ENCODE measurements around the gene ADAMTSL5. TPM values are rescaled to one million over a fixed set of nuclear protein-coding genes. Genes with fewer than 3 reads are reported as not detected.
A peak's percentile ranks its signal among the peaks of the same experiment; 100 is the strongest.
"Not testable (repeated sequence)": the region's sequence is repeated elsewhere in the genome, so short reads cannot be mapped to it uniquely, and the experiment has no call there.

Gene ADAMTSL5
- total RNA-seq, 1 donor from 2014 or later: not detected

- no peak for DNase-seq (ENCODE audit: low read depth in 2 of 2)
Measured at GRCh38 chr19:1481224-1481892, 31.5 kb downstream of the ADAMTSL5 start.

DNA sequence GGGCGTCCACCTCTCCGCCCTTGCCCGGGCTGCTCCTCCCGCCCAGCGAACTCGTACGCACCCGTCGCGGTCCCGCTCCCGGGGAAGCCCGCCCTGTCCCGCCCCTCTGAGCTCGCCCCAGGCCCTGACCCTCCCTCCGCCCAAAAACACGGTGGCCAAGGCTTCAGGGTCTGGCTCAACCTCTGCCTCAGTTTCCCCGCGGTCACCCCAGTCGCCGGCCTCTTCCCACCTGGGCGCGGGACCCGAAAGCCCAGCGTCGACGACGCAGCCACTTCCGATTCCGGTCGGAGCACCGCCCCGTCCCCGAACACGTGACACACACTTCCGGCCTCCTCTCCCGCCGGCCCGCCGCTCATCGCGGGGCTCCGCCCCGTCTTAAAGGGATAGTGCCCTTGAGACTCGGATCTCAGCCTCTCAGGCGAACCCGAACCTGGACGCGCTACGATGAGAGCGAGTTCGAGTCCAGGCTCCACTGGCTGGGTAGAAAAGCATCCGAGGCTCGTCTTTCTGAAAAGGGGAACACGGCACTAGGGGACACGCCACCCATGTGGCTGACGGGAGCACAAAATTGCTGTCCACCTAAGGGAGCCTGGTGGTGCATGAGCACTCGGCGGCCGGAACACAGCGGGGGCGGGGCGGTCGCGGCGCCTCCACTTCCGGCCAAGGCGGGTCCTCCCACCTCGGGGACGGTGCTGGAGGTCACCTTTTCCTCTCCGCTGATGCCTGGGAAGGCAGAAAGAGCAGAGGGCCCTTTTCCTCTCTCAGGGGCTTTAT is 33.7 kb downstream of the ADAMTSL5 start, which contains the start of gene C19orf25:
TSS of gene C19orf25 (minus strand) at position 282 of the 774 bp plus-strand sequence. CDS start 312 bp downstream, outside the sequence.
- peak; percentile 85 to 93 for DNase-seq (ENCODE audit: low read depth in 2 of 2)

DNA sequence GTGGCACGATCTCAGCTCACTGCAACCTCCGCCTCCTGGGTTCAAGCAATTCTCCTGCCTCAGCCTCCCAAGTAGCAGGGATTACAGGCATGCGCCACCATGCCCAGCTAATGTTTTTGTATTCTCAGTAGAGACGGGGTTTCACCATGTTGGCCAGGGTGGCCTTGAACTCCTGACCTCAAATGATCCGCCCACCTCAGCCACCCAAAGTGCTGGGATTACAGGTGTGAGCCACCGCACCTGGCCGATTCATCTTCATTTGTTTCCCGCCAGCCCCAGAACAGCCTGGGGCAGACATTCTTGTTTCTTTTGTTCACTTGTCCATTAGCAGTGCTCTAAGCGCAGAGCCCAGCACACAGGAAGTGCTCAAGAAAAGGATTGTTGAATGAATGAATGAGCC is 35.8 kb downstream of the ADAMTSL5 start:
- not testable (repeated sequence) for DNase-seq (ENCODE audit: low read depth in 2 of 2)

DNA sequence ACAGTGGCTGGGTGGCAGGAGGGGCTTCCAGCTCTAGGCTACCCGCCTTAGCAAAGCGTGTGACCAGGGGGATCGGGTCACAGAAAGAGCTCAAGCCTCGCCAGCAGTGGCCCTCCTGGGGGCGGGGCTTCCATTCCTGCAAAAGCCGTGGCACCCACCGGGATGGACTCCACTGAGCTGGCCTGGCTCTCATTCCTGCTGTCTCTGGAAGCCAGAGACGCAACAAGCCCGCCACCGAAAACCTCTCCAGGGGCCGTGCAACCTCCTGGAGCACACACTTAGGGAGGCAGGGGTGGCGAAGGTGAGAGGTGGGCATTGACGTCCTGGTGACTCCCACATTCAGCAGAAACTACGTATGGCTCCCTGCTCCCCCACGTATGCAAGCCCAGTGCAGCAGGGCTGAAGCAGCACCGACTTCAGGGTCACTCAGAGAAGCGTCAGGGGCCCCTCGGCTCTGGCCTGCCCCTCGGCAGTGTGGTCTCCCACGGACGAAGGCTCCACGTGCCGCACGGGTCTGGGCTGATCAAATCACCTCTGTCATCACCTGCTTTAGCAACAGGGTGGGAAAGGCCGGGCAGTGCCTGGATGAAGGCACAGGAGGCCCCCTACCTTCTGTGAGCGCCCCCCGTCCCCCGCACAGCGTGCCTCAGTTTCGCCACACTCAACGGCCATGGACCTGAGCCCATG is 36.9 kb downstream of the ADAMTSL5 start:
- no peak for DNase-seq (ENCODE audit: low read depth in 2 of 2)

DNA sequence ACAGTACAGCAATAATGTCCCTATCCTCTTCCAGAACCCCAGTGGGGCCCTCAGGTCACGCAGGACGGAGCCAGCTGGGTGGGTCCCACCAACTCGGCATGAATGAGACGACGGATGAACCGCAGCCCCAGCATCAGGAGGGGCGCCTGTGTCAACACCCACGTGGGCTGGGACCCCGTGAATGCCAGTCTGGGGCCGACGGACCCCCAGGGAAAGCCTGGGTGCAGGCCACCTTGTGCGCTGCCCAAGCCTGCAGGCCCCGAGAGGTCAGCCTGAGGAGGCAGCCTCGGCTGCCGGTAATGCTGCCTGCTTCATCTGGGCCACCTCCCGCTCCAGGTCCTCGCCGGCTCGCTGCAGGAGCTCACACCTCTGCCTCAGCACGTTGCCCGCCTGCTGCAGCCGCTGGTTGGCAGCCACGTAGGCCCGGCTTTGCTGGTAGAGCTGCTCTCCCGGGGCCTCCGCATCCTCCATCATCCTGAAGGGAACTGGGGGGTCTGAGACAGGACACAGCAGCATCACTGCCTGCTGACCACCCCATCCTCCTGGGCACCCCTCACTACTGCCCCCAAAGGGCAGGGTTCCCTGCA is 38.0 kb downstream of the ADAMTSL5 start:
- DNase-seq (ENCODE audit: low read depth in 2 of 2): no peak

GRCh38 chr19:1474011-1474764 is 38.6 kb downstream of the ADAMTSL5 start:
- no peak for DNase-seq (ENCODE audit: low read depth in 2 of 2)

- no peak for DNase-seq (ENCODE audit: low read depth in 2 of 2)
Measured at GRCh38 chr19:1473085-1473851, 39.6 kb downstream of the ADAMTSL5 start.

DNA sequence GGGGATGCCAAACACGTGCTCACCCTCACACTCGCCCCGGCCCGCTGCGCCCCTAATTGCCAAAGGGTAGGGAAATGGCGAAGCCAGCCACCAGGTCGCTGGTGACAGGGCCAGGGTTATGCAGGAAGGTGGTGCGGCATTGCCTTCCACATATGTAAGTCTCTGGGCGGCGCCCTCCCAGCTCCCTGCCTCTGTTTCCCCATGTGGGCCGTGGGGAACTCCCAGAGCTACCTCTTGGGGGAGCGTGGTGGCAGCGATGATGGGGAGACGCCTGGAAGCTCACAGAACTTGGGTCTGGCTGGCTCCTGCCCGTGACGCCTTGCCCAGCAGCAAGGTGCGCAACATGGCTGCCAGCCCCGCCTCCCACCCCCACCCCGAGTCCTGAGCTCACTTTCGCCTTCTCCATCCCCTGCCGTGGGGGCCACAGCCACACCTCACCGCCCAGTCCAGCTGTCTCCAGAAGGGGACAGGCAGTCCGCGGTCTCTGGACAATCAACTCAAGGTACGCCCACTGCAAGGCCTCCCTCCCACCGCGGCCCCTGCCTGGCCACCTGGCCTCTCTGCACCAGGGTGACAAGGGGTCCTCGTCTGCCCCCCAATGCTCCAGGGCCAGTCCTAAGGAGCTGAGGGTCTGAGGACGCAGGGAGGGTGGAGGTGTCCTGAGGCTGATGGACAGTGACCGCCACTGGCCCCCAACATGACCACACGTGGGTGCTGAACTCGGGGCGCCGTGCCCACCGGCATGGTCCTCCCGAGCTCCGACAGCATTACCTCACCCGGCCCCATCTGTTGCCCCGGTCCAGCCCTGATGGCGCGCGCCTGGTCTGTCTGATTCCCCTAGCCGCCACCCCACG is 40.4 kb downstream of the ADAMTSL5 start:
- DNase-seq (ENCODE audit: low read depth in 2 of 2): no peak

- no peak for DNase-seq (ENCODE audit: low read depth in 2 of 2)
Measured at GRCh38 chr19:1471515-1472160, 41.2 kb downstream of the ADAMTSL5 start.

DNA sequence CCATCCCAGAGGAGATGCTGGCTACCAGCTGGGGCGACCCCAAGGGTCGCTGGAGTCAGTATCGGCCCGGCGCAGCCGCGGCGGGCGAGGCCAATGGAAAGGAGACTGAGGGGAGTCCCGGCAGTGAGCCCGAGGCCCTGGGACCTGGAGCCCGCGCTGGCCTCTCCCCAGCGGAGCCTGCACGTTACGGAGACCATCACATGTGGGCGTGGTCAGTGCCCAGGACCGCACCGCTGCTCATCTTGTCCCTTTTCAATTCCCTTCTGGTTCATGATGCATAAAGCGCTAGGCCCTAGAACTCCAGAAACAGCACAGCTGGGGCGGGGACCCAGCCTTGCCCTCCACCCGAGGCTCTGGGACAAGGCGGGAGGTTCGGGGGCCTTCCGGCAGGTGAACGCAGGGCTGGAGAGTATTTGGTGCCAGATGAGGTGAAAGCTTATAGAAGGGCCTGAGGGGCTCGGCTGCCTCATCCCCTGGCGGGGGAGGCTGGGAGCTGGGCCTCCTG is 41.8 kb downstream of the ADAMTSL5 start:
- no peak for DNase-seq (ENCODE audit: low read depth in 2 of 2)

DNA sequence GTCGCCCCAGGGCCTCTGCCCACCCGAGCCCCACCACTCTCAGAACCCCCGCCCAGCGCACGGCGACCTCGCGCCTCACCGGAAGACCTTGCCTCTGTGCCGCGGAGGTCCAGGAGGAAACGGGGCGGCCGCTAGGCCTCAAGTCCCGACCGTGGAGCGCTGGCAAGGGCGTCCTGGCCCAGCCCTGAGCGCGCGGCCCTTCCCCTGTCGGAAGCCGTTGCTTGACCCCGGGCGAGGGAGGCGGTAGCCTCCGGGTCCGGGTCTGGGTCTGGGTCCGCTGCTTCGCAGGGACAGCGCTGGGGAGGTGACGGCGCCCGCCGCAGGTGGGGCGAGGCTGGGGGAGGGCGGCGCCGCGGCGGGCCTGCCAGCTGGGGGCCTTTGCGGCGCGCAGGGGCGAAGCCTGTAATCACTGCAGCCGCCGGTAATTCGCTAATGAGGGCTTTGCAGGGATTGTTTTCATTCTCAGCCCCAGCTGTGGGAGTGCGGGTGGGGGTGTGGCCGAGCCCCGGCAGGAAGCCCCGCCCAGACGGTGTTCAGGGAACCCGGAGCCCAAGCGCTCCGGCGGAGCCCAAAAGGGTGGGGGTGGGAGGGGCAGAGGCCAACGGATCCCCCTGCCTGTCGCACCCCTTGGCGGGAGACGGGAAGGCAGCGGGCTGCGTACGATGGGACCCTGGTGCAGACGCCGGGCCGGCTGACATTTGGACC is 42.4 kb downstream of the ADAMTSL5 start:
- DNase-seq (ENCODE audit: low read depth in 2 of 2): no peak

- no peak for DNase-seq (ENCODE audit: low read depth in 2 of 2)
Measured at GRCh38 chr19:1470055-1470304, 42.8 kb downstream of the ADAMTSL5 start.

DNA sequence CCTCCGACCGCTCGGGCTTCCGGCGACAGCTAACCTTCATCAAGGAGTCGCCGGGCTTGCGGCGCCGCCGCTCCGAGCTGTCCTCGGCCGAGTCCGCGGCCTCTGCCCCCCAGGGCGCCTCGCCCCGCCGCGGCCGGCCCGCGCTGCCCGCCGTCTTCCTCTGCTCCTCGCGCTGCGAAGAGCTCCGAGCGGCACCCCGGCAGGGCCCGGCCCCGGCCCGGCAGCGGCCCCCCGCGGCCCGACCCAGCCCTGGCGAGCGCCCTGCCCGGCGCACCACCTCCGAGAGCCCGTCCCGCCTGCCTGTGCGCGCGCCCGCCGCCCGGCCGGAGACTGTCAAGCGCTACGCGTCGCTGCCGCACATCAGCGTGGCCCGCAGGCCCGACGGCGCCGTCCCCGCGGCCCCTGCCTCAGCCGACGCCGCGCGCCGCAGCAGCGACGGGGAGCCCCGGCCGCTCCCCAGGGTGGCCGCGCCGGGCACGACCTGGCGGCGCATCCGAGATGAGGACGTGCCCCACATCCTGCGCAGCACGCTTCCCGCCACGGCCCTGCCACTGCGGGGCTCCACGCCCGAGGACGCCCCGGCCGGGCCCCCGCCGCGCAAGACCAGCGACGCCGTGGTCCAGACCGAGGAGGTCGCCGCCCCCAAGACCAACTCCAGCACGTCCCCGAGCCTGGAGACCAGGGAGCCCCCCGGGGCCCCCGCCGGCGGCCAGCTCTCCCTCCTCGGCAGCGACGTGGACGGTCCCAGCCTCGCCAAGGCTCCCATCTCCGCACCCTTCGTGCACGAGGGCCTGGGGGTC is 43.4 kb downstream of the ADAMTSL5 start:
- DNase-seq (ENCODE audit: low read depth in 2 of 2): no peak

DNA sequence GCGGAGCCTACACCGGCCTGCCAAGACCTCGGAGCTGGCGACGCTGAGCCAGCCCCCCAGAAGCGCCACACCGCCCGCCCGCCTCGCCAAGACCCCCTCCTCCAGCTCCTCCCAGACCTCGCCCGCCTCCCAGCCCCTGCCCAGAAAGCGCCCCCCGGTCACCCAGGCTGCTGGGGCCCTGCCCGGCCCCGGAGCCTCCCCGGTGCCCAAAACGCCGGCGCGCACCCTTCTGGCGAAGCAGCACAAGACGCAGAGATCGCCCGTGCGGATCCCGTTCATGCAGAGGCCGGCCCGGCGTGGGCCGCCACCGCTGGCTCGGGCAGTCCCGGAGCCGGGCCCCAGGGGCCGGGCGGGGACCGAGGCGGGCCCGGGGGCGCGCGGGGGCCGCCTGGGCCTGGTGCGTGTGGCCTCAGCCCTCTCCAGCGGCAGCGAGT is 44.0 kb downstream of the ADAMTSL5 start:
- no peak for DNase-seq (ENCODE audit: low read depth in 2 of 2)

GRCh38 chr19:1468274-1468820 is 44.5 kb downstream of the ADAMTSL5 start:
- no peak for DNase-seq (ENCODE audit: low read depth in 2 of 2)

GRCh38 chr19:1467490-1468273 is 45.1 kb downstream of the ADAMTSL5 start:
- no peak for DNase-seq (ENCODE audit: low read depth in 2 of 2)

GRCh38 chr19:1467215-1467489 is 45.7 kb downstream of the ADAMTSL5 start:
- no peak for DNase-seq (ENCODE audit: low read depth in 2 of 2)
